HG02571 (cell line): ENCODE measurements around the gene CD46.

Source experiments
- ATAC-seq: cut with Tn5 transposase; IDR thresholded peaks from one replicate; pipeline ENCODE4 v1.9.1; 2021; ENCODE audit warnings: mild to moderate bottlenecking, moderate library complexity; ENCODE audit not compliant: unreplicated experiment

Gene CD46

GRCh38 chr1:207812778-207813511 lies 61.1 kb downstream of the CD46 start:
- no peak for ATAC-seq

- ATAC-seq: no peak
Measured at GRCh38 chr1:207813512-207813881, 61.6 kb downstream of the CD46 start.

GRCh38 chr1:207813946-207814345 lies 62.1 kb downstream of the CD46 start:
- no peak for ATAC-seq

- no peak for ATAC-seq
Measured at GRCh38 chr1:207814469-207814868, 62.6 kb downstream of the CD46 start.

- ATAC-seq: no peak
Measured at GRCh38 chr1:207815466-207815865, 63.6 kb downstream of the CD46 start.

- ATAC-seq: no peak
Measured at GRCh38 chr1:207815913-207816291, 64.0 kb downstream of the CD46 start.

GRCh38 chr1:207817166-207817565 lies 65.3 kb downstream of the CD46 start:
- ATAC-seq: no peak

GRCh38 chr1:207817778-207818751 lies 66.2 kb downstream of the CD46 start:
- ATAC-seq: no peak

GRCh38 chr1:207818971-207819451 lies 67.2 kb downstream of the CD46 start:
- ATAC-seq: no peak

GRCh38 chr1:207820568-207821463 lies 69.0 kb downstream of the CD46 start:
- no peak for ATAC-seq

- no peak for ATAC-seq
Measured at GRCh38 chr1:207821464-207822045, 69.7 kb downstream of the CD46 start.

- peak; percentile 40 for ATAC-seq
Measured at GRCh38 chr1:207822124-207822601, 70.3 kb downstream of the CD46 start.

- peak; percentile 57 for ATAC-seq
Measured at GRCh38 chr1:207822602-207823451, 71.0 kb downstream of the CD46 start.

GRCh38 chr1:207823531-207823879 lies 71.7 kb downstream of the CD46 start:
- ATAC-seq: no peak

- ATAC-seq: peak; percentile 17
Measured at GRCh38 chr1:207823880-207824566, 72.2 kb downstream of the CD46 start.

GRCh38 chr1:207824691-207825408 lies 73.0 kb downstream of the CD46 start:
- ATAC-seq: no peak

GRCh38 chr1:207825409-207825695 lies 73.5 kb downstream of the CD46 start:
- ATAC-seq: no peak

GRCh38 chr1:207825719-207826556 lies 74.1 kb downstream of the CD46 start:
- peak; percentile 62 for ATAC-seq
